HL-60 (cell line): ENCODE measurements around the gene ARID1B.

Experiments used
- DNase-seq, 2 experiments: peaks; one replicate each; pipeline ENCODE4 v3.0.0-alpha.2; 2010 to 2020; ENCODE audit warnings: low read depth in 1 of 2, low spot score in 1 of 2
- H3K27ac ChIP-seq: fragments of 250-450 bp; sonication (Bioruptor Pico); replicated peaks from 2 replicates; pipeline ENCODE4 v1.5.1; 2020; ENCODE audit warnings: mild to moderate bottlenecking, moderate library complexity
- H3K27me3 ChIP-seq: fragments of 250-450 bp; sonication (Bioruptor Pico); 2 replicates; pipeline ENCODE4 v1.5.1; 2021; ENCODE audit warnings: mild to moderate bottlenecking, moderate library complexity; ENCODE audit not compliant: insufficient read depth, poor library complexity, severe bottlenecking
- H3K4me3 ChIP-seq: replicated peaks from 2 replicates; pipeline ENCODE4 v1.5.1; 2011; ENCODE audit warnings: mild to moderate bottlenecking, control low read depth, low read length; ENCODE audit not compliant: insufficient read depth
- GABPA ChIP-seq: IDR thresholded peaks from 2 replicates; pipeline ENCODE4 v1.6.1; 2012; ENCODE audit warnings: low read depth
- POLR2AphosphoS5 ChIP-seq: IDR thresholded peaks from 2 replicates; pipeline ENCODE4 v1.6.1; 2012; ENCODE audit warnings: low read depth
- SPI1 ChIP-seq: IDR thresholded peaks from 2 replicates; pipeline ENCODE4 v1.6.1; 2012; ENCODE audit warnings: low read depth, mild to moderate bottlenecking, borderline replicate concordance
- TF ChIP-seq, protein P1 (sequence below): IDR thresholded peaks from one replicate; pipeline ENCODE4 v1.5.1; 2011; ENCODE audit warnings: low read length, control low read depth, inconsistent platforms; ENCODE audit not compliant: insufficient read depth
- TF ChIP-seq, protein P2 (sequence below): IDR thresholded peaks from 2 replicates; pipeline ENCODE4 v1.6.1; 2012; ENCODE audit warnings: low read depth; ENCODE audit not compliant: insufficient replicate concordance

ARID1B gene

DNA sequence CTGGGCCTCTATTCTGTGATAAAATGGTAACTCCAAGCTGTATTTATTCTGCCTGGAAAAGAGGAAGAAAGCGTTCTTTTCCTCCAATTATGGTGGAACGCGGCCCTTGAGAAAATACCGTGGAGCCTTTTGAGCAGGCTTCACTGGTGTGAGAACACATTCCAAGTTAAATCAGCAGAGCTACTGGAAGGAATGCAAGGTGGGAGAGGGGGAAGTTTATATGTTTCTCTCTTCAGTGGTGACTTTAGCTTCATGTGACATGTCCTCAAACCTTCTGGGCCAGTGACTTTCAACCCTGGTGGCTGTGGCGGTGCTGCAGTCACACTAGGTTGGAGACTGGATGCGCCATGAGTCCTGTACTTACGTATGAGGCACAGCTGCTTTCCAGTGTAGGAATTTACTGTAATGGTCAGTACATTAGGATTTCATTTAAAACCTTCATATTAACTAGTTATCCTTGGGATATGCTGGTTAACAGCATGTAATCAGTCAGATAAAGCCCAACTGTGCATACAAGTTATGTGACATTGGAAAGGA lies 221.7 kb downstream of the ARID1B start:
- Histone ChIP-seq H3K27me3 (no peaks in the 10 kb centered on the region), H3K4me3 (no peak overlapping the region), H3K27ac (no peak overlapping the region)
- TF ChIP-seq POLR2AphosphoS5, result no peak
- no peak for TF ChIP-seq GABPA
- no peak for DNase-seq

DNA sequence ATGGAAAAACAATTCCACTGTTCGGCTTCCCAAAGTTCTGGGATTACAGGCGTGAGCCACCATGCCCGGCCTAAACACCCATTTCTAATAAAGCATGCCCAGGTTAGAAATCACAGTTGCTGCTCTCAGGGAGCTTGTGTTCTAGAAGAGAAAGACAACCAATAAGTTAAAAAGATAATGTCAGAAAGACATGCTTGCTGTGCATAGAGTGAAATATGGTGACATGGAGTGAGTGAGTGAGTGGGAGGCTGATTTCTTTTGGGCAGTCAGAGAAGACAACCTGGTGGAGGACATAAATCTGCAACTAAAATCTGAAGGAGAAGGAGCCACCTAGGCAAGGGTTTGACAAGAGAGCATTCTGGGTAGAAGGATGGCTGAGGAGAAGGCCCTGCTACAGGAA lies 222.6 kb downstream of the ARID1B start:
- H3K4me3 ChIP-seq, result no peak overlapping the region
- DNase-seq, result no peak
- TF ChIP-seq SPI1 (no peak), POLR2AphosphoS5 (no peak), GABPA (no peak)
- TF ChIP-seq, protein P1, sequence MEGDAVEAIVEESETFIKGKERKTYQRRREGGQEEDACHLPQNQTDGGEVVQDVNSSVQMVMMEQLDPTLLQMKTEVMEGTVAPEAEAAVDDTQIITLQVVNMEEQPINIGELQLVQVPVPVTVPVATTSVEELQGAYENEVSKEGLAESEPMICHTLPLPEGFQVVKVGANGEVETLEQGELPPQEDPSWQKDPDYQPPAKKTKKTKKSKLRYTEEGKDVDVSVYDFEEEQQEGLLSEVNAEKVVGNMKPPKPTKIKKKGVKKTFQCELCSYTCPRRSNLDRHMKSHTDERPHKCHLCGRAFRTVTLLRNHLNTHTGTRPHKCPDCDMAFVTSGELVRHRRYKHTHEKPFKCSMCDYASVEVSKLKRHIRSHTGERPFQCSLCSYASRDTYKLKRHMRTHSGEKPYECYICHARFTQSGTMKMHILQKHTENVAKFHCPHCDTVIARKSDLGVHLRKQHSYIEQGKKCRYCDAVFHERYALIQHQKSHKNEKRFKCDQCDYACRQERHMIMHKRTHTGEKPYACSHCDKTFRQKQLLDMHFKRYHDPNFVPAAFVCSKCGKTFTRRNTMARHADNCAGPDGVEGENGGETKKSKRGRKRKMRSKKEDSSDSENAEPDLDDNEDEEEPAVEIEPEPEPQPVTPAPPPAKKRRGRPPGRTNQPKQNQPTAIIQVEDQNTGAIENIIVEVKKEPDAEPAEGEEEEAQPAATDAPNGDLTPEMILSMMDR, result no peak
- TF ChIP-seq, protein P2, sequence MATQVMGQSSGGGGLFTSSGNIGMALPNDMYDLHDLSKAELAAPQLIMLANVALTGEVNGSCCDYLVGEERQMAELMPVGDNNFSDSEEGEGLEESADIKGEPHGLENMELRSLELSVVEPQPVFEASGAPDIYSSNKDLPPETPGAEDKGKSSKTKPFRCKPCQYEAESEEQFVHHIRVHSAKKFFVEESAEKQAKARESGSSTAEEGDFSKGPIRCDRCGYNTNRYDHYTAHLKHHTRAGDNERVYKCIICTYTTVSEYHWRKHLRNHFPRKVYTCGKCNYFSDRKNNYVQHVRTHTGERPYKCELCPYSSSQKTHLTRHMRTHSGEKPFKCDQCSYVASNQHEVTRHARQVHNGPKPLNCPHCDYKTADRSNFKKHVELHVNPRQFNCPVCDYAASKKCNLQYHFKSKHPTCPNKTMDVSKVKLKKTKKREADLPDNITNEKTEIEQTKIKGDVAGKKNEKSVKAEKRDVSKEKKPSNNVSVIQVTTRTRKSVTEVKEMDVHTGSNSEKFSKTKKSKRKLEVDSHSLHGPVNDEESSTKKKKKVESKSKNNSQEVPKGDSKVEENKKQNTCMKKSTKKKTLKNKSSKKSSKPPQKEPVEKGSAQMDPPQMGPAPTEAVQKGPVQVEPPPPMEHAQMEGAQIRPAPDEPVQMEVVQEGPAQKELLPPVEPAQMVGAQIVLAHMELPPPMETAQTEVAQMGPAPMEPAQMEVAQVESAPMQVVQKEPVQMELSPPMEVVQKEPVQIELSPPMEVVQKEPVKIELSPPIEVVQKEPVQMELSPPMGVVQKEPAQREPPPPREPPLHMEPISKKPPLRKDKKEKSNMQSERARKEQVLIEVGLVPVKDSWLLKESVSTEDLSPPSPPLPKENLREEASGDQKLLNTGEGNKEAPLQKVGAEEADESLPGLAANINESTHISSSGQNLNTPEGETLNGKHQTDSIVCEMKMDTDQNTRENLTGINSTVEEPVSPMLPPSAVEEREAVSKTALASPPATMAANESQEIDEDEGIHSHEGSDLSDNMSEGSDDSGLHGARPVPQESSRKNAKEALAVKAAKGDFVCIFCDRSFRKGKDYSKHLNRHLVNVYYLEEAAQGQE, result no peak
- no peaks in the 10 kb centered on the region for H3K27me3 ChIP-seq
- H3K27ac ChIP-seq, result no peak overlapping the region

DNA sequence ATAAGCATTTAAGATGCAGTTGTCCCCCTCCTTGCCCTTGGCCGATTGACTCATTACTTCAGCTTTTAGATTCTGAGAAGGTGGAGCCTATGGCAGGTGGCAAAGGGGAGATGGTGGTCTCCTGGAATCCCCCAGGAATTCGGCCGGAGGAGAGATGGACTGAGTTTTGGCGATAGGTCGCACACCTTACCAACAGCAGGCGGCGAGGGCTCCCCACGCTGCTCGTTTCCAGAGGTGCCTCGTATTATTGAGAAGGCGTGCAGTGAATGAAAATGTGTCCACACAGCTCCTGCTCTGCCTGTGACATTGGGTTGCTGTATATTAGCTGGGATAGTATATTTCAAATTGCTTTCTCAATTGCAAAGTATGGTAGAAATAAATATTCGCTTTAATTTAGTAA lies 224.5 kb downstream of the ARID1B start:
- Histone ChIP-seq H3K4me3 (no peak overlapping the region), H3K27ac (no peak overlapping the region), H3K27me3 (no peaks in the 10 kb centered on the region)
- DNase-seq, result no peak
- TF ChIP-seq, protein P2, result no peak
- TF ChIP-seq SPI1 (no peak), POLR2AphosphoS5 (no peak), GABPA (no peak)
- TF ChIP-seq, protein P1, result no peak

DNA sequence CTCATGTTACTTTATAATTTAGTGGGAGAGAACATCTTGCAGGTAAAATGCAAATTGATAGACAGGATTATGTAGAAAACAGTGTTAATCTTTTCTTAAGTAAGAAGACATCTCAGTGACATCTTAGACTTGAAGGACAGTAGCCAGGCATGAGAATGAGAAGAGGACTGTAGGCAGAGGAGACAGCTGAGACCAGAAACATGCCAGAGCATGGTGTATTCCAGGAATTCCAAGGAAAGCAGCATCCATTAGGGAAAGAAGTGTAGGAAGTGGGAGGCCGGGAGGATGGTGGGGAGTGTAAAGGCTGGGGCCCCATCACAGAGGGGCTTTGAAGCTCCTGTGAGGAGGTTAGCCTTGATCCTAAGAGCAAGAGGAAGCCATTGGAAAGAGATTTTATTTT lies 225.6 kb downstream of the ARID1B start:
- H3K4me3 ChIP-seq, result no peak overlapping the region
- DNase-seq, result no peak
- no peaks in the 10 kb centered on the region for H3K27me3 ChIP-seq
- H3K27ac ChIP-seq, result no peak overlapping the region
- TF ChIP-seq GABPA (no peak), POLR2AphosphoS5 (no peak), SPI1 (no peak)
- TF ChIP-seq, protein P1, result no peak
- TF ChIP-seq, protein P2, result no peak
